ENCODE measurements around the gene ARMC3. TPM values are rescaled to one million over a fixed set of nuclear protein-coding genes. Genes with fewer than 3 reads are reported as not detected.

Gene ARMC3
- total RNA-seq, 1 experiment from 2014 or later = 0.61 TPM

- CTCF ChIA-PET = no interaction called here
- POLR2A ChIA-PET = no interaction called here
Measured at GRCh38 chr10:22977751-22978150, 49.9 kb downstream of the ARMC3 start.

GRCh38 chr10:22978287-22978686 lies 50.4 kb downstream of the ARMC3 start:
- Mint-ChIP-seq H3K27me3 (ENCODE audit: insufficient read depth, unreplicated experiment) (no peaks in the 10 kb centered on the region), H3K27ac (ENCODE audit: unreplicated experiment) (no peak overlapping the region), H3K4me1 (ENCODE audit: low read depth, unreplicated experiment) (no peaks in the 10 kb centered on the region), H3K9me3 (ENCODE audit: unreplicated experiment) (no peaks in the 10 kb centered on the region), H3K4me3 (ENCODE audit: unreplicated experiment) (no peak overlapping the region), H3K36me3 (ENCODE audit: insufficient read depth, unreplicated experiment) (no peaks in the 10 kb centered on the region)
- CTCF ChIA-PET = no interaction called here
- Histone ChIP-seq H3K36me3 (ENCODE audit: control insufficient read depth, insufficient read depth, low read length) (no peaks in the 10 kb centered on the region), H3K27me3 (replicated peaks; ENCODE audit: control insufficient read depth, insufficient read depth, low read length) (no peaks in the 10 kb centered on the region; the same call in 1 of the 2 replicates), H3K4me1 (no peaks in the 10 kb centered on the region), H3K9me3 (no peaks in the 10 kb centered on the region), H3K4me3 (ENCODE audit: low read depth, low read length) (no peak overlapping the region)
- intact Hi-C loops (cut with micrococcal nuclease; ENCODE audit: unreplicated experiment) = no loop called here
- TF ChIP-seq CTCF (IDR thresholded peaks at IDR 0.05; ENCODE audit: insufficient read depth in 1 of 2, low read depth in 1 of 2, low read length in 1 of 2, severe bottlenecking in 1 of 2, unreplicated experiment in 1 of 2) = no peak
- no peak for DNase-seq
- BruUV-seq (replicated peaks) = no TSS peak
- POLR2A ChIA-PET = no interaction called here

More at GRCh38 chr10:22977751-22978150, 49.9 kb downstream of the ARMC3 start:
- Mint-ChIP-seq H3K27ac (ENCODE audit: unreplicated experiment) (no peak overlapping the region), H3K4me1 (ENCODE audit: low read depth, unreplicated experiment) (no peaks in the 10 kb centered on the region), H3K36me3 (ENCODE audit: insufficient read depth, unreplicated experiment) (no peaks in the 10 kb centered on the region), H3K9me3 (ENCODE audit: unreplicated experiment) (no peaks in the 10 kb centered on the region), H3K27me3 (ENCODE audit: insufficient read depth, unreplicated experiment) (no peaks in the 10 kb centered on the region), H3K4me3 (ENCODE audit: unreplicated experiment) (no peak overlapping the region)
- H3K4me3 ChIP-seq (ENCODE audit: low read depth, low read length) = no peak overlapping the region
- H3K4me1 ChIP-seq = no peaks in the 10 kb centered on the region
- no peak for TF ChIP-seq CTCF (IDR thresholded peaks at IDR 0.05; ENCODE audit: insufficient read depth in 1 of 2, low read depth in 1 of 2, low read length in 1 of 2, severe bottlenecking in 1 of 2, unreplicated experiment in 1 of 2)
- DNase-seq = no peak
- H3K27me3 ChIP-seq (replicated peaks; ENCODE audit: control insufficient read depth, insufficient read depth, low read length) = no peaks in the 10 kb centered on the region; the same call in 1 of the 2 replicates
- no peaks in the 10 kb centered on the region for H3K36me3 ChIP-seq (ENCODE audit: control insufficient read depth, insufficient read depth, low read length)
- intact Hi-C loops (cut with micrococcal nuclease; ENCODE audit: unreplicated experiment) = no loop called here
- H3K9me3 ChIP-seq = no peaks in the 10 kb centered on the region
- no TSS peak for BruUV-seq (replicated peaks)

DNA sequence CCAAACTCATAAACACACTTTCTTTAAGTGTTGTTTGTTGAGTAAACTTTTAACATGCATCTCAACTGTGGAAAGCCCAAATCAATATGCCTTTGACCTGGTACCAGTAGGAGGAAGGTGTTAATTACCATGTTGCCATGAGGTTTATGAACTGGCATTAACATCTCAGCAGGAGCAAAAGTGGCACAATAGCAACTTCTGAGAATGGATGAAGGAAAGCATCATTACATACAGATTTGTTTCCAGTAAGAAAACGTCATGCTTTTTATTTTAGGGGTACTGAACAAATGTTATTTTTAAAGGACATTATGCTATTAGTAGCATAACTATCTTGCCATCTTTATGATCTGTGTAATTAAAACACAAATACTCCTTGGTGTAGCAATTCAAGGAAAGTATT lies 51.1 kb downstream of the ARMC3 start:
- BruUV-seq (replicated peaks) = no TSS peak
- no peaks in the 10 kb centered on the region for H3K27me3 Mint-ChIP-seq (ENCODE audit: insufficient read depth, unreplicated experiment)
- no peak overlapping the region for H3K27ac Mint-ChIP-seq (ENCODE audit: unreplicated experiment)
- Histone ChIP-seq H3K36me3 (ENCODE audit: control insufficient read depth, insufficient read depth, low read length) (no peaks in the 10 kb centered on the region), H3K9me3 (no peaks in the 10 kb centered on the region), H3K4me1 (no peaks in the 10 kb centered on the region), H3K4me3 (ENCODE audit: low read depth, low read length) (no peak overlapping the region), H3K27me3 (replicated peaks; ENCODE audit: control insufficient read depth, insufficient read depth, low read length) (no peaks in the 10 kb centered on the region; the same call in 1 of the 2 replicates)
- no peak for TF ChIP-seq CTCF (IDR thresholded peaks at IDR 0.05; ENCODE audit: insufficient read depth in 1 of 2, low read depth in 1 of 2, low read length in 1 of 2, severe bottlenecking in 1 of 2, unreplicated experiment in 1 of 2)
- no peaks in the 10 kb centered on the region for H3K36me3 Mint-ChIP-seq (ENCODE audit: insufficient read depth, unreplicated experiment)
- POLR2A ChIA-PET = no interaction called here
- intact Hi-C loops (cut with micrococcal nuclease; ENCODE audit: unreplicated experiment) = no loop called here
- no peaks in the 10 kb centered on the region for H3K4me1 Mint-ChIP-seq (ENCODE audit: low read depth, unreplicated experiment)
- no peaks in the 10 kb centered on the region for H3K9me3 Mint-ChIP-seq (ENCODE audit: unreplicated experiment)
- CTCF ChIA-PET = no interaction called here
- no peak for DNase-seq
- no peak overlapping the region for H3K4me3 Mint-ChIP-seq (ENCODE audit: unreplicated experiment)
